Left renal pelvis (tissue), 4 donors: Measurements from ENCODE around the gene UBE2E1. TPM values are rescaled to one million over a fixed set of nuclear protein-coding genes. Genes with fewer than 3 reads are reported as not detected.
"Not testable (repeated sequence)": the region's sequence is repeated elsewhere in the genome, so short reads cannot be mapped to it uniquely, and the experiment has no call there.

Experiments used
- DNase-seq, 4 donors: peaks; one replicate each; pipeline ENCODE4 v3.0.0-alpha.2; 2013; ENCODE audit warnings: low read depth in 4 of 4, low spot score in 3 of 4
- polyA plus RNA-seq, 4 donors: library from polyadenylated mRNA; unstranded; fragments of 120-200 nt; gene quantifications; one replicate each; pipeline ENCODE4 v1.2.1, GENCODE V29; 2013; ENCODE audit not compliant: insufficient read length in 4 of 4

UBE2E1 gene
- polyA plus RNA-seq, 4 donors = 135 to 173 (median 154) TPM

DNA sequence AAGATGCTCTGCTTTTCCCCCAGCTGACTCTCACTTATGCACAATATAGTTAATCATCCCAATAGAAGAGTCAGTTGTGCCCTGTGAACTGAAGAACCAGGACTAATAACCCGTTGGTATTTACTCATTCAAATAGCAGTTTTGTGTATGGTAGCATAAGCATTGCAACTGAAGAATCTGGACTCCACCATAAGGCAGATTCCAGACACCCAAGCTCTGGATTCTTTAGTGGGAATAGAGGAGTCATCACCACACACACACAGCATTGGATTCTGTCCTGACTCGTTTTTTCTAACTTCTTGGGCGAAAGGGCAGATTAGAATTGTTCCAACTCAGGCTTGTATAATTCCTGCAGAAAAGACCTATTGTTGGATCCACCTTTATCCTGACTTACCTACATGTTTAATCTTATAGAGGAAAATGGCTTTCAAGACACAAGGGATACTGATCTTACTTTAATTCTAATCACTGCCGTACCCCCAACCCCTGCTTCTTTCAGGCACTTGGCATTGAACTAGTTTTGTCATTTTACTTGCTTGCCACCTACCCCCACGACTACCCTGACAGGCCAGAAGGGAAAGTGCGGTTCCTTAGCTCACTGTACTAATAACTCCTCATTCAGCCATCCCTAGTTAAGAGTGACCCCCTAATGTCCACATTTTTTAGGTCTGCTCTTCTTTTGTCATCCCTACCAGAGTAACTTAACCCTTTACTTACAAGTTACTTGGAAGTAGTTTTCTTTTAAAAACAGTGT lies 68.8 kb downstream of the UBE2E1 start:
- DNase-seq = no peak

DNA sequence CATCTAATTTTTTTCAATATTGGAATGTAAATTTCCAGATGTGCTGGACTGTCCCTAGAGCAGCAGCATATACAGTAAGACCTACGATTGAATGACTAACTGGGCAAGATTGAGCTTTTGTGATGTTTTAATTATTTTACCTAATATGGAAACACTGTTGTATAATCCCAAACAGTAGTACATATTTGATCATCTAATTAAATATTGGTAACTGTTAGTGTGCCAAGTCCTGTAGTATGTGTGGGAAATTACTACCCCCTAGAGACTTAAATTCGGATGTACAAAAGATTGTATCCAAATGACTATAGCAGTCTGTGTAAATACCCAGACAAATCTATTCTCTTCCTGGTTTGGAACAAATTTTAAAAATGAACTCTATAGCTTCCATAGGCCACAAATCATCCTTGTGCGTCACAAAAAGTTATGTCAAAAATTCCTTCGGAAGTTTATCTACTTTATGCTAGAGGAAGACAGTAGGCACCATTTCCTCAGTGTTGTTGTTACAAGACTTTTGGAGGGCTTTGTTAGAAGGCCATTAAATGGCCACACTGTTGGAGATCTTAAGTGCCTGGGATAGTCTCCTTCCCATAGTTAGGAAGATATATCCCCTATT lies 69.5 kb downstream of the UBE2E1 start:
- DNase-seq = no peak

DNA sequence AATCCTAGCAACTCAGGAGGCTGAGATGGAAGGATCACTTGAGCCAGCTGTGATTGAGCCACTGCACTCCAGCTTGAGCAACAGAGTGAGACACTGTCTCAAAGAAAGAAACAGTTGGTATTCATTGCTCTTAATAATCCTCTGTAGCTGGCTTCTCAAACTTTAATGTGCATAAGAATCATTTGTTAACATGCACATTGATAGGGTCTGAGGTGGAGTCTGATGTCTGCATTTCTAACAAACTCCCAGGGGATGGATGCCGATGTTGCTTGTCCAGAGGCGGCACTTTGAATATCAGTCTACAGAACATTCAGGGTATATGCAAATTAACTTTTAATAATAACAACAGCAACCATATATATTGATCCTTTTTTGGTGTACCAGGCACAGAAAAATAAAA lies 71.2 kb downstream of the UBE2E1 start:
- no peak for DNase-seq

DNA sequence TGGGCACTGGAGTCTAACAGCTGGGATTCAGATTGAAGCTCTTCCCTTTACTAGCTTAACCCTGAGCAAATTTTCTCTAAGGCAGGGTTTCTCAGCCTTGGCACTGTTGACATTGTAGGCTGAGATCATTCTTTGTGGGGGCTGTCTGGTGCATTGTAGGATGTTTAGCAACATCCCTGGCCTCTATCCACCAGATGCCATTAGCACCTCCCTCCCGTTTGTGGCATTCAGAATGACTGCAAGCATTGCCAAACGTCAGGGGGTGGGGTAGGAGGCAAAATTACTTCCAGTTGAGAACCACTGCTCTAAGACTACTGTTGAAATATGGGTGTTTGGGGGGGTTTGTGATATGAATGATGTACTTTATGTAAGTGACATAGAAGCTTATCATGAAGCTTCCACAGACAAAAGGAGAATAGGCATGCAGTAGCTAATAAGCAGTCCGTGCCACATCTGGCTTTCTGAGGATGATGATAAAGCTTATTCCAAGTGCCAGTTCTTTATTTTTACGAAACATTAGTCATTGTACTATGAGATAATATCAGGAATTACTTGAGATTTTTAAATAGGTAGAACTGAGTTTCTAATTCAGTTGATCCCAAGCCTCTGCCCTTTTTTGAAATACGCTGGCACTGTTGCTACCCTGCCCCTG lies 71.7 kb downstream of the UBE2E1 start:
- DNase-seq = no peak

DNA sequence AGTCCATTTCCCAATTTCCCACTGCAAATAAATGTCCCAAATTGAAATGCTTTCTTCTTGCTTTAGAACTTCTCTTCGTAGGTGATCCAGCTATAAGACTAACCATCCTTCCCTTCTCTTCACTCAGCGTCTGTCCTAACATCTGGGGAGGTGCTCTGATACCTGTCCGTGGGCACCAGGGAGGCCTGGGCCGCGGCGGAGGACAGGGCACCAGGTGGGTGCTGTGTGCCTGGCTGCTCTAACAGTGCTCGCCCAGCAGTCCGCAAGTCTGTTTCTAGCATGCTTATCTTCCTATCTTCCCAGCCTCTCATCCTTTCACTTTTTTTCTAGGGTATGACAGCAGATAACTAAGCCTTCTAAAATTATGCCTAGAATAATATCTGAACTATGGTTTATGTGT lies 73.7 kb downstream of the UBE2E1 start:
- DNase-seq = no peak

DNA sequence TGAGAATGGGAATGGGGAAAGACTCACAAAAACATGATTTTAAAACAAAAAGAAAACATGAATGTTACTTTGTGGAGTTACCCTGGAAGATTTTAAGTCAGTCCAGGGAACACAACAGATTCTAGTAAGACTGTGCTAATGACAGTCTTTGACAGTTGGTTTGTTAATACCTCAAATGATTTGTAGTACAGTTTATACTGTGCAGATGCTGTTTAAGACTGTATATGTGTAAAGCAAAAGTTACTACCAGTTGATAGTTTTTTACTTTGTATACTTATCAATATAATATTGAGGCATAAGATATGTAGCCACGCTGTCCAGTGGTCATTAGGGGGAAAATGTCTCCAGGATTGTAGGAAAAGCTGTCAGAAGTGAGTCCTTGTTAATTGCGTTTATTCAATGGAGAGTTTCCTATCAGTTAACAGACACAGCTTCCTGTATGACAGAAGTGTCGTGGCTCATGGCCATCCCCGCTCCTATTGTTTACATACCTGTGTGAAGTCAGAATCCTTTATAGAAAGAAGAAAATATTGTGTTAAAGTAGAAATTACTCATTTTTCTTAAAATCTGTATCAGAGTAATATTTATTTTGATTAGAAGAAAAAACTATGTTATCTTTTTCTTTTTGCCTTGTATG lies 75.1 kb downstream of the UBE2E1 start:
- DNase-seq = no peak

DNA sequence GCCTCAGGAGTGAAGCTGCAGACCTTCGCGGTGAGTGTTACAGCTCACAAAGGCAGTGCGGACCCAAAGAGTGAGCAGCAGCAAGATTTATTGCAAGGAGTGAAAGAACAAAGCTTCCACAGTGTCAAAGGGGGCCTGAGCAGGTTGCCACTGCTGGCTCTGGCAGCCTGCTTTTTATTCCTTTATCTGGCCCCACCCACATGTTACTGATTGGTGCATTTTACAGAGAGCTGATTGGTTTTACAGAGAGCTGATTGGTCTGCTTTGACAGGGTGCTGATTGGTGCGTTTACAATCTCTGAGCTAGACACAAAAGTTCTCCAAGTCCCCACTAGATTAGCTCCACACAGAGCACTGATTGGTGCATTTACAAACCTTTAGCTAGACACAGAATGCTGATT lies 76.2 kb downstream of the UBE2E1 start:
- not testable (repeated sequence) for DNase-seq

DNA sequence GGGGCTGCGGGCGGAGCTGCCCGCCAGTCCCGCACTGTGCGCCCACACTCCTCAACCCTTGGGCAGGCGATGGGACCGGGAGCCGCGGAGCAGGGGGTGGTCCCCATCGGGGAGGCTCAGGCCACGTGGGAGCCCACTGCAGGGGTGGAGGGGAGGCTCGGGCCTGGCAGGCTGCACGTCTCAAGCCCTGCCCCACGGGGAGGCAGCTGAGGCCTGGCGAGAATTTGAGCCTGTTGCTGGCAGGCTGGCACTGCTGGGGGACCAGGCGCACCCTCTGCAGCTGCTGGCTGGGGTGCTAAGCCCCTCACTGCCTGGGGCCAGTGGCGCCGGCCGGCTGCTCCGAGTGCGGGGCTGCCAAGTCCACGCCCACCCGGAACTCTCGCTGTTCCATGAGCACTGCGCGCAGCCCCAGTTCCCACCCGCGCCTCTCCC lies 76.7 kb downstream of the UBE2E1 start:
- DNase-seq = no peak

DNA sequence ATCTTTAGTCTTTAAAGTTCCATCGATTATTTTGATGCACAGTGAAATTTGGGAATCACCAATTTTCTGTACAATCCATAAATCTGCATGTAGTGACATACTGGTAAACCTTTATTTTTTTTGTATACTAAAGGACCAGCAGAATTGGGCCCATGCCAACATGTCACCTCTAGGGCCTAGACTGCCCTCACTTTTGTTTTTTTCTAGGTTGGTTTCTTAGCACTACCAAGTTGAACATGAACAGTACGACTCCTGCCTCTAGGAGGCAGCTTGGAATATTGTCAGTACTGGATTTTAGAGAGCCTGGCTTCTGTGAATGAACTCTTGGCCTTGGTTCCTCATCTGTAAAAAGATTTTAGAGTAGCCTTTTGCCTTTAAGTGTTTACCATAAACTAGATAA lies 78.7 kb downstream of the UBE2E1 start:
- DNase-seq = no peak

DNA sequence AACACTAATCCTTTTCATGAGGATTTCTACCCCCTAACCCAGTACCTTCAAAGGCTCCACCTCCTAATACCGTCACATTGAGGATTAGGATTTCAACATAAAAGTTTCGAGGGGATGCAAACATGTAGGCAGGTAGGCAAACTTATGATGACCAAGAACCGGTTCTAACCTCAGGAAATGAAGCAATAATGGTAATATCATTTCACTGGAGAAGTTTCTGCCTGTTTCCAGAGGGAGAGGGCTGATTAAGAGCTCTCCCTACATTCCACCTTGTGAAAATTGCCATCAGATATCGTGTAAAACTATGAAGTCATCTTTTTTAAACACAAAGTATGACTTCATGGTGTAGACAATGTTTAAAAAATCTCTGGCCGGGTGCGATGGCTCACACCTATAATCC lies 79.5 kb downstream of the UBE2E1 start:
- no peak for DNase-seq

DNA sequence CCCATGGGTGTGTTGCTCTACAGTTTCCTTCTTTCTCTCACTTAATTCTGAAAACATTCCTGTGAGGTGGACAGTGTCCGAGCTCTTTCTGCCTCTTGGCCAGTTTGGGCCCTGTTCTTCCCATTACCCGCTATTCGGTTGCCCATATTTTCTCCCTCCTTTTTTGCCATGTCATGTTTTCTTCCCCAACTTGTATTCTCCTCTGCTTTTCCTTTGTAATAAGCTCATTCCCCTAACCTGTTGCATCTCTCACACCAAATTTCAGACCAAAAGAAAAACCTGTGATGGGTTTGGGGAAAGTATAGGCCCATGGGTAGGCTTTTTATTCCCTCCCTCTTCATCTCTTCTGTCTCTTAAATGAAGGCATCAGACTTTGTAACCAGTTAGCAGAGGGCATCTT lies 80.6 kb downstream of the UBE2E1 start:
- DNase-seq = no peak

DNA sequence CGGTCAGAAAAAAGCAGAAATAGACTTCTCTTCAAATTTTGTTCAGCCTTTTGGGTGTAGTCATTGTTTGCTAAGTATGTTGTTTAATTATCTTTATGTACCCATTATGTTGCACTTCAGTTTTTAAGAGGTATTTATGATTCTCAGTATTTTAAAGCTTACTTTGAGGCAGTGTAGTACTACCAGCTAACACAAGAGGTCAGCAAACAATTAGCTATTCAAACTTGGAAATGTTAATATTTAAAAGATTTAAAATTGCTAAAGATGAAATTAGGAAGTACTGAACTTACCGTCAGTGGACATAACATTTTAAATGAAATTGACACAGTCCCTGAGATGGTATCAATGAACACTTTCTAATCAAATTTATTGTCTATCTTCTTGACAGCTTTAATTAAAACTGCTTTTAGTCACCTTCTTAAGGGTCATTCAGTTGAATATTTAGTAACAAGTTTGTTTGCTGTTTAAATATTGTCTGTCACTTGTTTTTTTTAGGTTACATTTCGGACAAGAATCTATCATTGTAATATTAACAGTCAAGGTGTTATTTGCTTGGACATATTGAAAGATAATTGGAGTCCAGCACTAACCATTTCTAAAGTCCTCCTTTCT lies 83.0 kb downstream of the UBE2E1 start:
- no peak for DNase-seq

DNA sequence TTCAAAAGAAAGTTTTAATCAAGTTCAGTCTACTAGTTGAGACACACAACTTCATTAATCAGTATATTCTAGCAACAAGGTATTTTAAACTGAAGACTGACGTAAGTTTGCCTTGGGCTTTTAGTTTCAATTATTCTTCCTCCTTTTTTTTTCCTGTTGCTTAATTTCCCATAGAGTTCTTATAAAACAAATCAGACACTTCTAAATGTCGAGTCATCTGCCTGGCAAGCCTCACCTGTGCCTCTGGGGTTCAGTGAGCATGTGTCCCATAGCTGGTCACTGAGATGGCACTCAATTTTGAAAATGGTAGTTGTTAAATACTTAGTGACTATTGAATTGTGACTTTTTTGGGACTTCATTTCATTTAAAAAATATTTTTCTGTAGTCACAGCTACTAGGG lies 83.6 kb downstream of the UBE2E1 start:
- DNase-seq = no peak

DNA sequence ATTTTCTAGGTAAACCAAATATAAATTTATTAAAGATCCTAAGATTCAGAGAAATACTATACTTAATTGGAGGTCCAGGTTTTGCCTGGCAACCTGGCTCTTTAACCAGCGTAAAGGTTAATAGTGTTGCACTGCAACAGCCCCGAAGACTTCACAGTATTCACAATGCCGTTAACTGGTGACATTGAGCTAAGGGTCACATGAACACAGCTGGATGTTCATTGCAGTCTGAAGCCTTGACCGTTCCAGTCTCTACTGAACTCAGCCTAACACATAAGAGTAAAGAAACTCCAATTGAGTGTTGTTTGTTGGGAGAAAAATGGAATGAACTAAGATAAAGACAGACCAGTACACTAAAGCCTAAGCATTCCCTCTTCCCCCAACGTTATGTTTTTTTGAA lies 84.2 kb downstream of the UBE2E1 start:
- DNase-seq = no peak

DNA sequence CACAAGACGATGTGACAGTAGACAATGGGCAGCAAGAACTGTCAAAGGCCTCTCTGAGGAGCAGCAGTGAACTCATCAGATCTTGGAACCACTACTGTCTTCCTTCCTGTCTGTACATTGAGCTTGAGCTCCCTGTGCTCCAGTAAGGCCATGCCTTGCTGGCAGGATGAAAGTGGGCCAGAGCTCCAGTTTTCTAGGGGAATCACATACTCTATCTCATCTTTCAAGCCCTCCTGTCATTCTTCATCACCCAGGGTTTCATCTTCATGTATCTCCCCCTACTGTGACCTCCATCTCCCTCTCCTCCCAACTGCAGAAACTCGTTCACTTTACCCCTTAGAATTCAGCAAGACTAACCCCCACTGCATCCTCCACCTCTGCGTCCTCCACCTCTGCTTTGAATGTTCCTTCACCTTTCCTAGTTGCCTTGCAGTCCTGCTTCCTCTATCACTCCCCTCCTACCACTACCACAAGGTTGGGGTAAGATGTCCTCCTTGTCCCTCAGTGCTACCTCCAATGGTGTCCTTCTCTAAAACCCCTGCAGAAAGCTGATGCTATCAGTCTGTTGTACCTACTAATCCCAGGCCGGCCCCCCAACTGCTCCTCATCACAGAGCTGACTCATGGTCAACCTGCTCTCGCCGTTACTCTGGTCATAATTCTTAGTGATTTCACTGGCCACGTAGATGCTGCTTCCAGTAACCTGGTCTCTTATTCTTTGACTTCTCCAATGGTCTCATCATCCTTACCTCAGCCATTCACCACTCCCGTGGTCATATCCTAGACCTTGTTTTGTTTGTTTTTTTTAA lies 88.7 kb downstream of the UBE2E1 start:
- no peak for DNase-seq

DNA sequence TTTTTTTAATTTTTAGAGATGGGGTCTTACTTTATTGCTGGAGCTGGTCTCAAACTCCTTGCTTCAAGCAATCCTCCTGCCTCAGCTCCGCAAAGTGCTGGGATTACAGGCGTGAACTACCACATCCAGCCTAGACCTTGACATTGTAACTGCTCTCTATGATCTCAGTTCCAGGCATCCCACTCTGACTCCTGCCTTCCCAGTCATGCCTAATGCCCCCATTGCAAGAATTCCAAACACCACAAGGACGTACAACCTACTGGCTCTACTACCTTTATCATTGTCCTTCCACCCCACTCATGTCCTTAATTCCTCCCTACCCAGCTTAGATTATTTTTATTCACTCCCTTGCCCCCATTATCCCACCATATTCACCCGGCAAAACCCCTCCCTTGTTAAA lies 89.4 kb downstream of the UBE2E1 start:
- DNase-seq = no peak

DNA sequence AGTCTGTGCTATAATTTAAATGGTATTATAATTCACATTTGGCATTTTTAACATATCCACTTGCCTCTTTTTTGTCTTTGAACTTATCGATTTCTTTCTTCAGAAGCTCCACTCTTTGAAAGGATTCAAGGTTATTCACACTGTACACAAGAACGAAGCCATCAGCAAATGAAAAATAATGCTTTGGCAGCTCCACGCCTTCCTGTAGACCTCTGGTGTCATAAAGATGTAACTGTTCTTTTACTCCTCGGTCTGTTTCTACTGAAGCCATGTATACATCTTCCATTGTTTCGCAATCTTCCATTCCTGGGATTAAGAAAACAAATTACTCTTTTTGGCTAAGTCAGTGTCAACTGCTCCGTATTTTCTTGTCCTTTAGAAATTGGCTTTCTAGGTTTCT lies 95.0 kb downstream of the UBE2E1 start:
- DNase-seq = no peak

DNA sequence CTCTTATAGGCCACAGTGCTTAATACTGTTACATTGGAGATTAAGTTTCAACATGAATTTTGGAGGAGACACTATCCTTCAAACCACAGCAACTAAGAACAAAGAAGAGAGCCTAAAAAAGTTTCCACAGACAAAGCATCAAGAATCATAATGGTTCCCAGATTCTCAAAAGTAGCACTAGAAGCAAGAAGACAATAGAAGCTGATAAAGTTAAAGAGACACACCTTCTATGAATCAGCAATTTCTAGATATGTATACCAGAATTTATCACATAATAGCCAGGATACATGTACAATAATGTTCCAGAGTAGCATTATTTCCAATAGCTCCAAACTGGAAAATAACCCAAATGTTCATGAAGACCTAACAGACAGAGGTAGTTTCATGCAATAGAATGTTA lies 98.8 kb downstream of the UBE2E1 start:
- DNase-seq = no peak

DNA sequence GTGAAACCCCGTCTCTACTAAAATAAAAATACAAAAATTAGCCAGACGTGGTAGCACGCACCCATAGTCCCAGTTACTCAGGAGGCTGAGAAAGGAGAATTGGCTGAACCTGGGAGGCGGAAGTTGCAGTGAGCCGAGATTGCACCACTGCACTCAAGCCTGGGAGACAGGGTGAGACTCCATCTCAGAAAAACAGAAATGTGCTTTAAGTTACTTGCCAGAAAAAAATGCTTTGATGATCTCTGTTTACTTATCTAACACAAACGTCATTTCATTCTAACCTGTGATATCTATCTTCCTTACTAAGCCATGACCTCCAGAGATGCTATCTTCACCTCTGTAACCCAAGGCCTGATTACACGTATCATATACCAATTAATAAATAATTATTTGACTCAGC lies 103.6 kb downstream of the UBE2E1 start:
- no peak for DNase-seq

DNA sequence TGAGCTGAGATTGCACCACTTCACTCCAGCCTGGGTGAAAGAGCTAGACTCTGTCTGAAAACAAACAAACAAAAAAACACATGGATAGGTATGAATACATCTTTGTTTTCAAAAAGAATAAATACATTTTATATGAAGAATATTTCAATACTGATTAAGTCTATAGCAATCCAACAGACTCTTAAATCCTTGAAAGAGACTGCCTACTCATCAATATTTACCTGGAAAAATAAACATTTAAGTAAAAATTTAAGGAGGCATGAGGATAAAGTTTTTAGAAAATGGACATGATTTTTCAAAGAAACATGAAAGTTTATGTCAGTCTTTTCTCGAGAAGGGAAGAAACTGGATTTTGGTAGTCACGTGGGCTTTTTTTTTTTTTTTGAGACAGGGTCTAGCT lies 105.6 kb downstream of the UBE2E1 start:
- no peak for DNase-seq
